Chondrocyte (in vitro differentiated cells): ENCODE measurements around the gene FDCSP. TPM values are rescaled to one million over a fixed set of nuclear protein-coding genes. Genes with fewer than 3 reads are reported as not detected.

ENCODE experiments used
- DNase-seq: peaks from one replicate; pipeline ENCODE4 v3.0.0; 2021; ENCODE audit warnings: mixed read lengths, low spot score
- H3K27ac Mint-ChIP-seq: one replicate; pipeline ENCODE4 v1.8.0; 2021; ENCODE audit warnings: mild to moderate bottlenecking, moderate library complexity, mixed read lengths; ENCODE audit not compliant: unreplicated experiment
- H3K27me3 Mint-ChIP-seq: 2 replicates; pipeline ENCODE4 v1.8.0; 2021; ENCODE audit warnings: low read depth, mixed read lengths
- H3K36me3 Mint-ChIP-seq: 2 replicates; pipeline ENCODE4 v1.8.0; 2021; ENCODE audit warnings: low read depth, mixed read lengths
- H3K4me1 Mint-ChIP-seq: 2 replicates; pipeline ENCODE4 v1.8.0; 2021; ENCODE audit warnings: low read depth, mild to moderate bottlenecking, mixed read lengths
- H3K4me3 Mint-ChIP-seq: one replicate; pipeline ENCODE4 v1.8.0; 2021; ENCODE audit warnings: mild to moderate bottlenecking, moderate library complexity, mixed read lengths; ENCODE audit not compliant: unreplicated experiment
- H3K9me3 Mint-ChIP-seq: 2 replicates; pipeline ENCODE4 v1.8.0; 2021; ENCODE audit warnings: low read depth, mixed read lengths
- CTCF ChIP-seq: fragments of 200-600 bp; sonication (generic); IDR thresholded peaks from 2 replicates; pipeline ENCODE4 v1.5.0; 2021; ENCODE audit warnings: antibody characterized with exemption, mild to moderate bottlenecking, moderate library complexity
- total RNA-seq: library from RNA; stranded (reverse); gene quantifications from 3 replicates; pipeline ENCODE4 v1.2.1, GENCODE V29; 2021

The FDCSP gene
- total RNA-seq, 1 donor from 2014 or later = not detected

- no peak overlapping the region for H3K4me3 Mint-ChIP-seq
Observed at GRCh38 chr4:70182517-70183167, 43.3 kb upstream of the FDCSP start.

GRCh38 chr4:70183168-70183939 is 42.6 kb upstream of the FDCSP start:
- Mint-ChIP-seq H3K27me3 (peaks cover 25% of the 10 kb centered on the region), H3K36me3 (no peaks in the 10 kb centered on the region), H3K4me3 (no peak overlapping the region), H3K27ac (no peak overlapping the region), H3K9me3 (no peaks in the 10 kb centered on the region), H3K4me1 (no peaks in the 10 kb centered on the region)
- TF ChIP-seq CTCF = peak; percentile 83
- DNase-seq = no peak

More at GRCh38 chr4:70182517-70183167, 43.3 kb upstream of the FDCSP start:
- no peaks in the 10 kb centered on the region for H3K9me3 Mint-ChIP-seq
- H3K27ac Mint-ChIP-seq = no peak overlapping the region
- TF ChIP-seq CTCF = no peak
- H3K27me3 Mint-ChIP-seq = peaks cover 26% of the 10 kb centered on the region
- no peak for DNase-seq
- H3K4me1 Mint-ChIP-seq = no peaks in the 10 kb centered on the region
- no peaks in the 10 kb centered on the region for H3K36me3 Mint-ChIP-seq

- DNase-seq = no peak
- peak; percentile 61 for TF ChIP-seq CTCF
- no peak overlapping the region for H3K27ac Mint-ChIP-seq
- H3K36me3 Mint-ChIP-seq = no peaks in the 10 kb centered on the region
- no peaks in the 10 kb centered on the region for H3K9me3 Mint-ChIP-seq
- H3K27me3 Mint-ChIP-seq = peaks cover 26% of the 10 kb centered on the region
- no peaks in the 10 kb centered on the region for H3K4me1 Mint-ChIP-seq
- H3K4me3 Mint-ChIP-seq = no peak overlapping the region
Observed at GRCh38 chr4:70183940-70184246, 42.0 kb upstream of the FDCSP start.

GRCh38 chr4:70187216-70187615 is 38.7 kb upstream of the FDCSP start:
- Mint-ChIP-seq H3K27me3 (peaks cover 34% of the 10 kb centered on the region), H3K36me3 (no peaks in the 10 kb centered on the region), H3K9me3 (peaks cover 4% of the 10 kb centered on the region), H3K4me3 (no peak overlapping the region), H3K27ac (no peak overlapping the region), H3K4me1 (no peaks in the 10 kb centered on the region)
- no peak for DNase-seq
- no peak for TF ChIP-seq CTCF

- Mint-ChIP-seq H3K4me1 (no peaks in the 10 kb centered on the region), H3K9me3 (peaks cover 4% of the 10 kb centered on the region), H3K36me3 (no peaks in the 10 kb centered on the region), H3K4me3 (no peak overlapping the region), H3K27ac (no peak overlapping the region), H3K27me3 (peaks cover 30% of the 10 kb centered on the region)
- TF ChIP-seq CTCF = no peak
- no peak for DNase-seq
Observed at GRCh38 chr4:70190579-70190978, 35.3 kb upstream of the FDCSP start.
